Measurements from ENCODE around the gene EEF1A2.

The EEF1A2 gene
- 1.3 reads per million for total RNA-seq

DNA sequence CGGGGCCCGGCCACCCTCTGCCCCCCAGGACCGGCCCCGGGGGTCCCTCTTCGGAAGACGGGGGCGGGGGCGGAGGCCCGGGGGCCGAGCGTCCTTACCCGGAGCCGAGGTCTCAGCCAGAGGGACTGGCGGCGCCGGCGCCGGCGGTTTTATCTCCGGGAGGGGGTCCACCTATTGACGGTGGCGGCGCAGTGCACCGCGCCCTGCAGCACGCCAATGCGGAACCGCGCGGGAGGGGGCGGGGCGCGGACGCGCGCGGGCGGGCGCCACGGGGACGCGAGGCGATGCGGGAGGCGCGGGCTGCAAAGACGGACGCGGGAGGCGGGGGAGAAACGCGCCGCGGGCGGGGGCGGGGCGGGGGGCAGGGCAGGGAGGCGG lies at the start of gene EEF1A2:
EEF1A2 (minus strand) TSS at position 124 of the 378 bp plus-strand sequence. CDS start 1,320 bp downstream, outside the sequence.
- DNase-seq, result peak; percentile 51

GRCh38 chr20:63548542-63548941 lies 49.7 kb upstream of the EEF1A2 start:
- no peak for DNase-seq

DNA sequence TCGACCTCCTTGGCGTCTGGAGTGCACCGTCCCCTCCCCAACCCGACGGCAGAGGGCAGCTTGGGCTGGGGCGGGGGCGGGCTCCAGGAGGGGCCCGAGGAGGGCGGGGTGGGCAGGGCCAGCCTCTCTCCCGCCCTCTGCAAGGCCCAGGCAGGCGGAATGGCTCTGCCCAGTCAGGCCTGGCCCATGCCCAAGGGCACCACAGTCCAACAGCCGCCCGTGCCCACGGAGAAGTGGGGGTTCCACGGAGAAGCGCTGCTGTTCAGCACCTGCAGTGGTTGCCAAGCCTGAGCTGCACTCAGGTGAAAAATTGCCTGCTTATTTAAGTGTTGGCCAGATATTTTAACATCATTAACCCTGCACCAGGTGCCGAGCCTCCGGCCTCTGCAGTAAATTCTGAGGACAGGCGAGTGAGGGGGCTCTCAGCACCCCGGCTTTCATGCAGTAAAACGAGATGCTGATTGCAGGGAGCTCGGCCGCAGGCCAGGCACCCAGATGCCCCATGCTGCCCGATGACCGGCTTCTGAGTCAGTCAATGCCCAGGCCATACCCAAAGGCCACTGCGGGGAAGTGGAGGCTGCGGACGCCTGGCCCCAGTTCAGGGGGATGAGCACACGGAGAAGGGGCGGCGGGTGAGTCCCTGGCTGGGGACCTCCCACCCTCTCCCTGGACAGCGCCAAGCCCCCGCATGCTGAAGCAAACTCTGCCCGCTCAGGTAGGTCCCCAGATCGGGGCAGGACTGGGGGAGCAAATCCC lies 49.0 kb upstream of the EEF1A2 start, which contains the start of gene SRMS:
SRMS (minus strand) TSS at position 25 of the 756 bp plus-strand sequence. CDS start 286 bp downstream, outside the sequence.
- DNase-seq, result no peak

DNA sequence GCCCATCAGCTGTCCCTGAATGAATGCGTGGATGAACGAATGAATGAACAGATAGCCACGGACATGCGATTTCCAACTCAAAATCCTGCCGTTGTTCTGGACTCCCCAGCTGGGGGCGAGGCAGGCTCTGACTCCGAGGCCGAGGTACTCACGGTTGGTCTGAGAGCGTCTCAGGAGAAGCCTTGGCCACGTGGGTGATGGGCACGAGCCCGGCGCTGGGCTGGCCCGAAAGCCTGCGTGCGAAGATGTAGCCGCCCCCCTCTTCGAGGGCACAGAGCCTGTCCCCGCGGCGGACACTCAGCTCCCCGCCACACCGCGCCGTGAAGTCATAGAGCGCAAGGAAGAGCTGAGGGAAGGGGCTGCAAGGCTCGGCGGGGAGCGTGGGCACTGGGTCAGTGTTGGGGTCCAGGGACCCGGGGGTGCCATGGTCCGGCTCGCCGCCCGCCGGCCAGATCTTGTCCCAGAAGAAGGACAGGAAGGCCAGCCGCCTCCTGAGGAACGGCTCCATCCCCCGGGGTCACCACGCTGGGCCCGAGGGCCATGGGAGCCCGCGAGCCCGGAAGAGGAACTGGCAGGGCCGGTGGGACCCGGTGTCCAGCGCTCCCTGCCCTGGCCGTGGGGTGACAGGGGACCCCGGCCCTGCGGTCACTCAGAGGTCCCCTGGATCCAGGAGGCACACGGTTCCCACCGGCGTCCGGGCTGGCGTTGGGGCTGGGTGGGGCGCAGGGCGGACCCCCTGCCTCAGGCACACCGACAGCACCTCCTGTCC lies 48.3 kb upstream of the EEF1A2 start:
- DNase-seq, result no peak

DNA sequence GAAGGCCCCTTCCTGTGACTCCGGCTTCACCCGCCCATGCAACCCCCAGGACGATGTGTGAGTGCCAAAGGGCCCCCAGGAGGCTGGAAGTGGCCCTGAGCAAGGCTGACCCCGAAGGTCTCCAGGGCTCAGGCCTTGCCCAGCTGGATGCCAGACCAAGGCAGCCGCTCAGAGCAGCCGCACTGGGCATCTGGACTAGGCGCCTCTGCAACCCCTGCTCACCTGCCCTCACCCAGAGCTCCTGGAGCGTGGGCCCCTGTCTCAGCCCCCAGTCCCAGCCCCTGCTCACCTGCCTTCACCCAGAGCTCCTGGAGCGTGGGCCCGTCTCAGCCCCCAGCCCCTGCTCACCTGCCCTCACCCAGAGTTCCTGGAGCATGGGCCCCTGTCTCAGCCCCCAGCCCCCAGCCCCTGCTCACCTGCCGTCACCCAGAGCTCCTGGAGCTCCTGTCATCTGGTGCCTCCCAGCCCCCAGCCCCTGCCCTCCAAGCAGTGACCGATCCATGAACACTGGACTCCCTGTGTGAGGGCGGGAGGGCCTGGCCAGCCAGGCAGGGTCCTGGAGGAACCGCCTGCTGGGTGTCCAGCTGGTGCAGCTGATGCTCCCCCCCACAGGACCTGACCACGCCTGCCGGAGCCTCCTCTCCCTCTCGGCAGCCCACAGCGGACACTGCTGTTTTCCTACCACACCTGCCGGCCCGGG lies 47.5 kb upstream of the EEF1A2 start:
- DNase-seq, result no peak

DNA sequence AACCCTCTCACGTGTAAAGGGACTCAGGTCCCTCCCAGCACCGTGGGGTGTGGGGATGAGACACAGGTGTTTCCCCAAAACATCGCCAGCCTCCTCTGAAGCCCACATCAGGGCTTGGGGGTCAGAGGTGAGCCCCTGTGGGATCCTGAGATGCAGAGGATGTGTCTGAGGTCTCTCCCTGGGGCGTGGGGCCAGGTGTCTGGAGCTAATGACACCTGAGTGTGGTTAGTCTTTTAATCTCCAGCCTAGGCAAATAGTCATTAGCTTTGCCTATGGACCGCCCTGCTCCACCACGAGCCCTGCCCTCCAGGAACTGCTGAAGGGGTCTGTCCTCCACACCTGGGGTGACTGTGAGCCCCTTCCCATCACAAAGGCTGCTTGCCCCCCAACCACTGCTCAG lies 46.9 kb upstream of the EEF1A2 start:
- no peak for DNase-seq

- no peak for DNase-seq
Observed at GRCh38 chr20:63544958-63545516, 46.2 kb upstream of the EEF1A2 start.

- no peak for DNase-seq
Observed at GRCh38 chr20:63544241-63544957, 45.5 kb upstream of the EEF1A2 start.

DNA sequence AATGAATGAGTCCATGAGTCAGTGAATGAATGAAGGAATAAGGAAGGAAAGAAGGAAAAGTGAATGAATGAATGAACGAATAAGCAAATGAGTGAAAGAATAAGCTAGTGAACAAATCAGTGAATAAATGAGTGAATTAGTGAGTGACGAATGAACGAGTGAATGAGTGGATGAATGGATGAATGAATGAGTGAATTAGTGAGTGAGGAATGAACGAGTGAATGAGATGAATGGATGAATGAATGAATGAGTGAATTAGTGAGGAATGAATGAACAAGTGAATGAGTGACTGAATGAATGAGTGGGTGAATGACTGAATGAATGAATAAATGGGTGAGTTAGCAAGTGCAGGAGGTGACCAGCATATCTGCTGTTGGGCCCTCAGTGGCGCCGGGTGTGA lies 44.9 kb upstream of the EEF1A2 start:
- DNase-seq, result no peak

DNA sequence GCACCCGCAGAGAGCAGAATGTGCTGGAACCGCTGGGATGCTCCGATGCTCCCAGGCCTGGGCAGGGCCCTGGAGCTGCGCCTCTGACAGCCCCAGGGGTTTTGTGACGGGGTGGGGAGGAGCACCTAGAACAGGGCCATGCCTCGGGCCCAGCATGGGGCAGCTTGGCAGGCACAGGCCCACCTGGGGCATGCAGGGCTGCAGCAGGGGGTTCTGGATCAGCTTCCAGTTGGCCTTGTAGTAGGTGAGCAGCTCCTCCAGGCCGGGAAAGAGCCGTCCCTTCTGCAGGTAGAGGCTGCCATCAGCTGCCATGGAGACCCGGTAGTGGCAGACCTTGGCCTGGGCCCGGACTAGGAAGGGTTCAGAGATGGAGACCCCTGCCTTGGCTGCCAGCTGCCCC lies 44.2 kb upstream of the EEF1A2 start:
- no peak for DNase-seq

DNA sequence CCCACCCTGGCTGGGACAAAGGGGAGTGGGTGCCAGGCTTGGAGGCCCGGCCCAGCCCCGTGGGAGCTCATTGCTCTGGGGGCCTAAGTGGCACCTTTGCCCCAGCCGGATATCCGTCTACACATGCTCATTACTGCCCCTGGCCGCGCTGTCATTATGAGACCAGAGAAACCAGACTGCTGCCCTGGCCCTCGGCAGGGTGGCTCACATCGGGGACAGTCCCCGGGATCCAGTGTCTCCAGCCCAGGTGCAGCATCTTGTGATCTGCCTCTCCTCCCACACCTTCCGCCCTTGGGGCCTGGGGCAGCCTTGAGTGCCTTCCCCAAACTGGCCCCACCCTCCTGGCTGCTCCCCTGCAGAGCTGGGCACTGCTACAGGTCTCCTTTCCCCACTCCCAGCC lies 43.8 kb upstream of the EEF1A2 start:
- no peak for DNase-seq

- no peak for DNase-seq
Observed at GRCh38 chr20:63542031-63542559, 43.2 kb upstream of the EEF1A2 start.

DNA sequence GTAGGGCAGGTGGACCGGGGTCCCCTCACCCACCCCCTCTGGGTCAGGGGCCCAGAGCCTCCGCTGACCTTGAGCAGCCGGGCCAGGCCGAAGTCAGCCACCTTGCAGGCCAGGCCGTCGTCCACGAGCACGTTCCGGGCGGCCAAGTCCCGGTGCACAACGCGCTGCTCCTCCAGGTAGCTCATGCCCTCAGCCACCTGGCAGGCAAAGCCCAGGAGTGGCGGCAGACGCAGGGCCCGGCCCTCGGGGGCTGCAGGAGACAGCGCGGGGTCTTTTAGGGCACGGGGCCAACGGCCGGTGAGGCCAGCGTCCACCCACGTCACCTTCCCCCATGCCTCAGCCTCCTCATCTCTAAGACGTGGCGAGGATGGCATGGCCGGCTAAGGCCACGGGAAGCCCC lies 42.5 kb upstream of the EEF1A2 start:
- no peak for DNase-seq

DNA sequence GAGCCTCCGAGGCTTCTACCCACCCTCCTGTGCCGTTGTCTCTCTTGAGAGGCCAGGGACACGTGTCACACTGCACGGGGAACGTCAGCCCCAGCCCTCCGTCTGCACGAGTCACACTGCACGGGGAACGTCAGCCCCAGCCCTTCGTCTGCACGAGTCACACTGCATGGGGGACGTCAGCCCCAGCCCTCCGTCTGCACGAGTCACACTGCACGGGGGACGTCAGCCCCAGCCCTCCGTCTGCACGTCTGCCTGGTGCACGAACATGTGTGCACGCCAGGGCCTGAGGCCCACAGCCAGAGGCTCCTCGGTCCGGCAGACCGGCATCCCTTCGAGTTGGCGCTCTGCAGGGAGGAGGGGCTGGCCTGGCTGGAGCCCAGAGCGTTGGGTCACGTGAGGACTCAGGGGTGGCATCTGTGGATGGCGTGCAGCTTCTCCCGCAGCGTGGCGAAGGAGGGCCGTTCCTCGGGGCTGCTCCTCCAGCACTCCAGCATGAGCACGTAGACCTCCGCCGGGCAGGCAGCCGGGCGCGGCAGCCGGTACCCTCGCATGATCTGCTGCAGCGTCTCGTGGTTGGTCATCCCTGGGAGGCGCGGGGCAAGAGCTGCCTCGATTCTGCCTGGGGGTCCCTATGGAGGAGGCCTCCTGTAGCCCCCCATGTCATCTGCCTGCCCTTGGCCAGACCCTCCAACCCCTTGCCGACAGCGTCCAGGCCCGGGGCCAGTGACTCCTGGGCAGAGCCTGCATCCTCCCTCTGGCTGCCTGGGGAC lies 41.7 kb upstream of the EEF1A2 start:
- DNase-seq, result no peak

GRCh38 chr20:63539441-63540370 lies 40.8 kb upstream of the EEF1A2 start:
- DNase-seq, result no peak

- DNase-seq, result no peak
Observed at GRCh38 chr20:63539092-63539430, 40.2 kb upstream of the EEF1A2 start.

DNA sequence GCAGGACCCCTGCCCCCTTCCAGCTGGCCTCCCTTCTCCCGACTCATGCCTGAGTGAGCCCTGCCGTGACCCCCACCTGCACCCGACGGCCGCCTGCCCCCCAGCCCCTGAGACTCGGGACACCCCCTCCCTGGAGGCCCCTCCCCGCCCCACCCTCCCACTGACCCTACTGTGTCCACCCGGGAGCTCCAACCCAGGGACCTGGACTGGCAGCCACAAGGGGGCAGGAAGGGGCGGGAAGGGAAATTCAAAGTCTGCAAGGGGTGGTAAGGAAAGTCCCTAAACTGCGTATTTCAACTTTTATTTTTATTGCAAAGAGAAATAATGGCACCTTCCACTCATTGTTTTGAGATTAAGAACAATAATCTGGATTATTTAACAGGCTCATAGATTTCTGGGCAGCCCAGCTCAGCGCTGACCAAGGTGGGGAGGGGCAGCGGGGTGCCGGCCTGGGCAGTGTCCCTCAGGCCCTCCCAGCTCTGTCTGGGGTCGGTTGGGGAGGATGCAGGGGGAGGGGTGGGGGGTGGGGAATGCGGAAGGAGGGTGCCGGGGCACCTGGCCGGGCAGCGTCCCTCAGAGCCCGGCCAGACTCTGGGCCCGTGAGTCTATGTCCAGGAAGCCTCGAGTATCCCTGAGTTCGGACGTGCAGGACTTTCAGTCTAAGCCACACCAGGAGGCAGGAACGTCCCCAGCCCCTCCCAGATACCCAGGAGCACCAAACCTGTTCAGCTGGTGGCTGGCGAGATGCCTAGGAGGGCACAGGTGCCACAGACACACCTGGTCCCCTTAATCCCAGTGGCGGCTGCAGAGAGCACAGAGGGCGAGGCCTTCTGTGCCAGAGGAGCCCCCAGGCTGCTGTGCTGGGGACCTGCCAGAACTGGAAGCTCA lies 39.6 kb upstream of the EEF1A2 start:
- peak; percentile 37 for DNase-seq

GRCh38 chr20:63537525-63538203 lies 38.8 kb upstream of the EEF1A2 start:
- DNase-seq, result peak; percentile 88

All from effector CD4-positive, alpha-beta T cell (primary cell).